AG09319 (cell line): ENCODE data around the gene TTC39C.

Experiments used
- DNase-seq: peaks from one replicate; pipeline ENCODE4 v3.0.0-alpha.2; 2010; ENCODE audit warnings: low read depth; ENCODE audit errors: extremely low read depth
- CTCF ChIP-seq: IDR thresholded peaks from 2 replicates; pipeline ENCODE4 v1.5.1; 2011; ENCODE audit warnings: low read depth, mild to moderate bottlenecking, inconsistent platforms, low read length, moderate library complexity

Gene TTC39C

GRCh38 chr18:24080861-24081260, 66.3 kb downstream of the TTC39C start:
- DNase-seq = no peak
- no peak for TF ChIP-seq CTCF

GRCh38 chr18:24083550-24083949, 69.0 kb downstream of the TTC39C start:
- no peak for DNase-seq
- TF ChIP-seq CTCF = no peak

GRCh38 chr18:24086082-24086481, 71.5 kb downstream of the TTC39C start:
- TF ChIP-seq CTCF = no peak
- DNase-seq = no peak

- no peak for TF ChIP-seq CTCF
- DNase-seq = no peak
Measured at GRCh38 chr18:24089076-24089475, 74.5 kb downstream of the TTC39C start.

GRCh38 chr18:24089515-24090337, 75.2 kb downstream of the TTC39C start:
- no peak for DNase-seq
- TF ChIP-seq CTCF = no peak

- no peak for DNase-seq
- no peak for TF ChIP-seq CTCF
Measured at GRCh38 chr18:24090876-24091275, 76.3 kb downstream of the TTC39C start.

- no peak for DNase-seq
Measured at GRCh38 chr18:24094561-24094960, 80.0 kb downstream of the TTC39C start.

More at GRCh38 chr18:24094561-24094960, 80.0 kb downstream of the TTC39C start:
- no peak for TF ChIP-seq CTCF
